ENCODE results near the gene ERP29. TPM values are rescaled to one million over a fixed set of nuclear protein-coding genes. Genes with fewer than 3 reads are reported as not detected.

ERP29 gene
- total RNA-seq, 1 donor from 2014 or later, result 93.8 TPM

DNA sequence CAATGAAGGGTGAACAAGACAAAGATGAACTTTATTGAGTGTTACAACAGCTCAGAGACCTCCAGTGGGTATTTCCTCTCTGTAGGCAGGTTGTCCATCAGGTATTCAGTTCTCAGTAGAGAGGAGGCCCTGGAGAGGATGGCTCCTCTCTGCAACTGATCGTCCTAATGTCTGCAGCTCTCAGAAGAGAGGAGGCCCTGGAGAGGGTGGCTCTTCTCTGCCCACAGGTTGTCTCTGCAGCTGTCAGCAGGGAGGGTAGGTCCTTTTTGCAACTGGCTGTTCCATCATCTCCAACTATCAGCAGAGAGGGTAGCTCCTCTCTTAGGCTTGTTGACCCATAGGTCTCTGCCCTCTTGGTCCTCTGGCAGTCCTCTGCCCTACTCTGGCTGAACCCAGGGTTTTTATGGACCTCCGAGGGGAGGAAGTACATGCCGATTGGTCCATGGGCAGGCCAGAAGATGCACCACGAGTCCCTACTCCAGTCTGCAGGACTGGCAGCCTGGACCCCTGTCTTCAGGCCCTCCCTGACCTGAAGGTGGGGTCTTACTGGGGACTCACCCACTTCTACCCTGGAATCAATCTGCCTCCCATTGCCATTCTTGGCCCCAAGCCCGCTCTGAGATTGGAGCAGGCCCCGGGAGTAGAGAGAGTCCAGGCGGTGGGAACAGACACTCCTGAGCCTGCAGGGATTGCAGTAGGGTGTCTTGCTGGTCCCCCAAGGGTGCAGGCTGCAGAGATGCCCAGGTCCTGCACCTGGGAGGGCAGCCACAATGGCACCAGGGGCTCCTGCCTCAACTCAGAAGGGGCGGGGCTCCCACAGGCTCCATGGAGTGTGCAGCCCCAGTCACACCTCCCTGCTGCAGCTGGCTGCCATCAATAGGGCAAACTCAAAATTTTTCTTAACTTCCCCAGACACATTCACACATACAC lies 2.5 kb upstream of the ERP29 start:
- Mint-ChIP-seq H3K4me1 (ENCODE audit: low read depth, unreplicated experiment) (peaks cover 18% of the 10 kb centered on the region), H3K36me3 (ENCODE audit: low read depth, unreplicated experiment) (peaks cover 2% of the 10 kb centered on the region), H3K27me3 (ENCODE audit: low read depth, unreplicated experiment) (no peaks in the 10 kb centered on the region), H3K27ac (ENCODE audit: unreplicated experiment) (no peak overlapping the region), H3K9me3 (ENCODE audit: unreplicated experiment) (peaks cover 4% of the 10 kb centered on the region), H3K4me3 (ENCODE audit: unreplicated experiment) (no peak overlapping the region)
- no peak for TF ChIP-seq EZH2 (IDR thresholded peaks at IDR 0.05; ENCODE audit: insufficient read depth, low read length)
- TF ChIP-seq, protein P1, sequence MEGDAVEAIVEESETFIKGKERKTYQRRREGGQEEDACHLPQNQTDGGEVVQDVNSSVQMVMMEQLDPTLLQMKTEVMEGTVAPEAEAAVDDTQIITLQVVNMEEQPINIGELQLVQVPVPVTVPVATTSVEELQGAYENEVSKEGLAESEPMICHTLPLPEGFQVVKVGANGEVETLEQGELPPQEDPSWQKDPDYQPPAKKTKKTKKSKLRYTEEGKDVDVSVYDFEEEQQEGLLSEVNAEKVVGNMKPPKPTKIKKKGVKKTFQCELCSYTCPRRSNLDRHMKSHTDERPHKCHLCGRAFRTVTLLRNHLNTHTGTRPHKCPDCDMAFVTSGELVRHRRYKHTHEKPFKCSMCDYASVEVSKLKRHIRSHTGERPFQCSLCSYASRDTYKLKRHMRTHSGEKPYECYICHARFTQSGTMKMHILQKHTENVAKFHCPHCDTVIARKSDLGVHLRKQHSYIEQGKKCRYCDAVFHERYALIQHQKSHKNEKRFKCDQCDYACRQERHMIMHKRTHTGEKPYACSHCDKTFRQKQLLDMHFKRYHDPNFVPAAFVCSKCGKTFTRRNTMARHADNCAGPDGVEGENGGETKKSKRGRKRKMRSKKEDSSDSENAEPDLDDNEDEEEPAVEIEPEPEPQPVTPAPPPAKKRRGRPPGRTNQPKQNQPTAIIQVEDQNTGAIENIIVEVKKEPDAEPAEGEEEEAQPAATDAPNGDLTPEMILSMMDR (IDR thresholded peaks at IDR 0.05; ENCODE audit: insufficient read depth, low read depth, low read length), result no peak
- Histone ChIP-seq H3K27ac (ENCODE audit: low read depth, low read length) (no peak overlapping the region), H3K4me2 (ENCODE audit: low read length) (no peak overlapping the region), H3K36me3 (ENCODE audit: insufficient read depth, low read length) (no peaks in the 10 kb centered on the region), H3K9ac (ENCODE audit: low read length) (no peak overlapping the region), H3K9me3 (ENCODE audit: insufficient read depth, low read depth, low read length) (no peaks in the 10 kb centered on the region), H3K27me3 (ENCODE audit: insufficient read depth, low read length) (no peaks in the 10 kb centered on the region), H3K79me2 (ENCODE audit: insufficient read depth, low read length) (peaks cover 27% of the 10 kb centered on the region), H4K20me1 (ENCODE audit: insufficient read depth, low read length) (peaks cover 4% of the 10 kb centered on the region), H3K4me1 (ENCODE audit: insufficient read depth, low read length) (peaks cover 6% of the 10 kb centered on the region), H2AFZ (ENCODE audit: low read depth, low read length) (no peak overlapping the region), H3K4me3 (ENCODE audit: insufficient read depth, low read depth, low read length) (no peak overlapping the region)
- FAIRE-seq (no peak), DNase-seq (ENCODE audit: low read depth) (no peak)

DNA sequence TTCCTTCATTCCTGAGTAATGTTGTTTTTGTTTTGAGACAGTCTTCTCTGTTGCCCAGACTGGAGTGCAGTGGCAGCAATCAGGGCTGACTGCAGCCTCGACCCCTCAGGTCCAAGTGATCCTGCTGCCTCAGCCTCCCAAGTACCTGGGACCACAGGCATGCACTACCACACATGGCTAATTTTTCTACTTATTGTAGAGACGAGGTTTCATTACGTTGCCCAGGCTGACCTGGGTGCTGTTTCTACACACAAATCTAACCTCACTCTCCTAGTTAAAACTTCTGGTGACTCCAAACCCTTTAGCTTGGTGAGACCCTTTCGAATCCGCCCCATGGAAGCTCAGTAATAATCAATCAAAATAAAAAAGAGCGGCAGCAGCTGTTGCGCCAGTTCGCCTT lies 1.5 kb upstream of the ERP29 start:
- H3K4me3 Mint-ChIP-seq (ENCODE audit: unreplicated experiment), result peak overlapping the region; percentile 94
- Histone ChIP-seq H2AFZ (ENCODE audit: low read depth, low read length) (no peak overlapping the region), H3K4me3 (ENCODE audit: insufficient read depth, low read depth, low read length) (peak overlapping the region; percentile 85), H3K79me2 (ENCODE audit: insufficient read depth, low read length) (peaks cover 37% of the 10 kb centered on the region), H3K36me3 (ENCODE audit: insufficient read depth, low read length) (no peaks in the 10 kb centered on the region), H3K4me1 (ENCODE audit: insufficient read depth, low read length) (peaks cover 6% of the 10 kb centered on the region), H3K4me2 (ENCODE audit: low read length) (peak overlapping the region; percentile 99), H3K27ac (ENCODE audit: low read depth, low read length) (no peak overlapping the region), H3K9ac (ENCODE audit: low read length) (no peak overlapping the region), H4K20me1 (ENCODE audit: insufficient read depth, low read length) (peaks cover 12% of the 10 kb centered on the region), H3K27me3 (ENCODE audit: insufficient read depth, low read length) (no peaks in the 10 kb centered on the region), H3K9me3 (ENCODE audit: insufficient read depth, low read depth, low read length) (no peaks in the 10 kb centered on the region)
- no peaks in the 10 kb centered on the region for H3K27me3 Mint-ChIP-seq (ENCODE audit: low read depth, unreplicated experiment)
- peaks cover 16% of the 10 kb centered on the region for H3K4me1 Mint-ChIP-seq (ENCODE audit: low read depth, unreplicated experiment)
- TF ChIP-seq, protein P1 (IDR thresholded peaks at IDR 0.05; ENCODE audit: insufficient read depth, low read depth, low read length), result no peak
- TF ChIP-seq EZH2 (IDR thresholded peaks at IDR 0.05; ENCODE audit: insufficient read depth, low read length), result no peak
- no peak for FAIRE-seq
- H3K9me3 Mint-ChIP-seq (ENCODE audit: unreplicated experiment), result peaks cover 5% of the 10 kb centered on the region
- peaks cover 11% of the 10 kb centered on the region for H3K36me3 Mint-ChIP-seq (ENCODE audit: low read depth, unreplicated experiment)
- H3K27ac Mint-ChIP-seq (ENCODE audit: unreplicated experiment), result peak overlapping the region; percentile 88
- no peak for DNase-seq (ENCODE audit: low read depth)

Measured in astrocyte (in vitro differentiated cells and primary cell).